GM12865 (cell line): ENCODE results near the gene EIPR1.
"Not testable (repeated sequence)": the region's sequence is repeated elsewhere in the genome, so short reads cannot be mapped to it uniquely, and the experiment has no call there.

Experiments
- DNase-seq: peaks from one replicate; pipeline ENCODE4 v3.0.0; 2010; ENCODE audit warnings: low read depth
- H3K4me3 ChIP-seq: 2 replicates; pipeline ENCODE4 v1.5.1; 2011; ENCODE audit warnings: mild to moderate bottlenecking, low read depth, low read length, control low read depth
- TF ChIP-seq, protein P1 (sequence below): IDR thresholded peaks from 2 replicates; pipeline ENCODE4 v1.5.1; 2011; ENCODE audit warnings: low read length, control low read depth, low read depth, inconsistent platforms; ENCODE audit not compliant: insufficient read depth; ENCODE audit errors: missing control alignments

EIPR1 gene

DNA sequence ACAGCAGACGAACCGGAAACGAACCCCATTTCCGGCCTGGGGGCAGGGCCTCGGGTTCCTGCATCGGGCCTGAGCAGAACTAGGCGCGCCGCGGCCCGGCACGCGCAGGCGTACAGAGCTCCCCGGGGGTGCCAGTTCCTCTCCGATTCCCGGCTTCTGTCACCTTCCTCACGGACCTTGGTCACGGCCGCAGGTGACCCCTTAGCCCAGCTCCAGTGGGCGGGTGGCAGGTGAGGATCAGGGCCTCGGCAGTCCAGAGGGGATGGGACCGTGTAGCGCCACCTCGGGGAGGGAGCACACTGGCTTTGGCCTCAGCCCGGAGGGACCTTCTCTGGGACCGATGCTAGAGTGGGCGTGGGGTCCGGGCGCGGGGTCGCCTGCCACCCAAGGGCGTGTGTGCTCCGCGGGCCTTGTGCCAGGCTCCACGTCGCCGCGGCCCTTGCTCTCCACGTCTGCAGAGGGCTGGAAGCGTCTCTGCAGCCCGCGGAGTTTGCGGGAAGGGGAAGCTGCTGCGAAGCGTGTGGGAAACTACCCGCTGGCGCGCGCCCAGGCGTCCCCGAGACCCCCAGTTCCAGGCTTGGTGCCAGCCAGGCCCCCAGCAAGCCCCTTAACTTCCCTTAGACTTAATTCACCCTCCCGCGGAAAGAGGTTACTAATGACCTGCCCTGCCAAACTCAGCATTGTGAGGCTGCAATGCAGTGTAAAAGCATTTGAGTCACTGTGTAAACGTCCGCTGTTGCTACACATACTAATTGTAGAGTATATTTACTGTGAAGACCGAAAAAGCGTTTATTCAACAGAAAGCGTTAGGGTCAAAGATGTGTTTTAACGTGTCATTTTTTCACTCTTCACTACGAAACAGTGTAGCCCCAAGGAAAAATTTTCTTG, 2.3 kb upstream of the EIPR1 start, which contains the start of gene TRAPPC12:
TSS of gene TRAPPC12 (plus strand) at position 48 of the 888 bp plus-strand sequence. CDS start 7,930 bp downstream, outside the sequence.
- DNase-seq, result peak; percentile 96
- H3K4me3 ChIP-seq, result peak within 1 kb of the TSS; percentile 92
- TF ChIP-seq, protein P1, sequence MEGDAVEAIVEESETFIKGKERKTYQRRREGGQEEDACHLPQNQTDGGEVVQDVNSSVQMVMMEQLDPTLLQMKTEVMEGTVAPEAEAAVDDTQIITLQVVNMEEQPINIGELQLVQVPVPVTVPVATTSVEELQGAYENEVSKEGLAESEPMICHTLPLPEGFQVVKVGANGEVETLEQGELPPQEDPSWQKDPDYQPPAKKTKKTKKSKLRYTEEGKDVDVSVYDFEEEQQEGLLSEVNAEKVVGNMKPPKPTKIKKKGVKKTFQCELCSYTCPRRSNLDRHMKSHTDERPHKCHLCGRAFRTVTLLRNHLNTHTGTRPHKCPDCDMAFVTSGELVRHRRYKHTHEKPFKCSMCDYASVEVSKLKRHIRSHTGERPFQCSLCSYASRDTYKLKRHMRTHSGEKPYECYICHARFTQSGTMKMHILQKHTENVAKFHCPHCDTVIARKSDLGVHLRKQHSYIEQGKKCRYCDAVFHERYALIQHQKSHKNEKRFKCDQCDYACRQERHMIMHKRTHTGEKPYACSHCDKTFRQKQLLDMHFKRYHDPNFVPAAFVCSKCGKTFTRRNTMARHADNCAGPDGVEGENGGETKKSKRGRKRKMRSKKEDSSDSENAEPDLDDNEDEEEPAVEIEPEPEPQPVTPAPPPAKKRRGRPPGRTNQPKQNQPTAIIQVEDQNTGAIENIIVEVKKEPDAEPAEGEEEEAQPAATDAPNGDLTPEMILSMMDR, result peak; percentile 65

DNA sequence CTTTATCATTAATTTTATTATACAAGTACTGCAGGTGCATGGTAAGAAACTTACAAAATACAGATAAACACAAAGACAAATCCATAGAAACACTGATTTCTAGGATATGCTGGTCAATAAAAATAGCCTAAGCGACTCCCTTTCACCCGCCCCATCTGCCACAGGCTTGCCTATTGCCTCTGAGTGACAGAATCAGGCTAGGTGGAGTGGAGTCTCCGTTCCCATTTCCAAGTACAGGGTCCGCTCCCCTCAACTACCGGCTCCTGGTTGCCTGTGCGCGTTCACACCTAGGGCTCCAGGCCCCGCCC, 1.7 kb upstream of the EIPR1 start:
- TF ChIP-seq, protein P1, result no peak
- peak overlapping the region; percentile 77 for H3K4me3 ChIP-seq

DNA sequence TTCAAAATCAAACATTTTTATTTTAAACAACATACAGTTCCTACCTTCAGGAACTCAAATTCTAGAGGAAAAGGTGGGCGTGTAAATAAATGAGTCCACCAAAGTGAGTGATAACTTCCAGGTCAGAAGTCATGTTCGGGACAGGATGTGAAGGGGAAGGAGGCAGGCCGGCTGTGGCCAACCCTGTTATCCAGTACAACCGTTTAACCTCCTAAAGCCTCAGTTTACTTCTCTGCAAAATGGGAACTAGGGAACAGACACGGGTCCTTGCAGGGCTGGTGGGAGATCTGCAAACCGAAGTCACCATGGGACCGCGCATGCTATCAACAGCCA, 373 bp downstream of the EIPR1 start:
- TF ChIP-seq, protein P1, result no peak
- H3K4me3 ChIP-seq, result peak overlapping the region; percentile 92
- peak; percentile 66 for DNase-seq

More for the DNA sequence above, 1.7 kb upstream of the EIPR1 start:
- no peak for DNase-seq

DNA sequence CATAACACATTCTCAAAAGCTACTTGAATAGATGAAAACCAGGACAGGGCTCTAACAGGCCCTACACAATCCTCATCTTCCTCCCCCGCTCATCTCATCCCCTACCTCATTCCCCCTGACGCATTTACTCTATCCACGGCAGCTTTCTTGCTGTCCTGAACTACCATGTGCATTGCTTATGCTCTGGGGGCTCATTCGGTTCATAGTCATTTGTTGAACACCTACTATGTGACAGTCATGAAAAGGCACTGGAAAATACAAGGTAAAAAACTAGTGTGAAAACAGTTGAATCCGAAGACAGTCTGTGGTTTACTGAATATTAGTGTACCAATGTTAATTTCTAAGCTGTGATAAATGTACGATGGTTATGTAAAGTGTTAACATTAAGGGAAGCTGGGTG, 797 bp downstream of the EIPR1 start:
- TF ChIP-seq, protein P1, result no peak

DNA sequence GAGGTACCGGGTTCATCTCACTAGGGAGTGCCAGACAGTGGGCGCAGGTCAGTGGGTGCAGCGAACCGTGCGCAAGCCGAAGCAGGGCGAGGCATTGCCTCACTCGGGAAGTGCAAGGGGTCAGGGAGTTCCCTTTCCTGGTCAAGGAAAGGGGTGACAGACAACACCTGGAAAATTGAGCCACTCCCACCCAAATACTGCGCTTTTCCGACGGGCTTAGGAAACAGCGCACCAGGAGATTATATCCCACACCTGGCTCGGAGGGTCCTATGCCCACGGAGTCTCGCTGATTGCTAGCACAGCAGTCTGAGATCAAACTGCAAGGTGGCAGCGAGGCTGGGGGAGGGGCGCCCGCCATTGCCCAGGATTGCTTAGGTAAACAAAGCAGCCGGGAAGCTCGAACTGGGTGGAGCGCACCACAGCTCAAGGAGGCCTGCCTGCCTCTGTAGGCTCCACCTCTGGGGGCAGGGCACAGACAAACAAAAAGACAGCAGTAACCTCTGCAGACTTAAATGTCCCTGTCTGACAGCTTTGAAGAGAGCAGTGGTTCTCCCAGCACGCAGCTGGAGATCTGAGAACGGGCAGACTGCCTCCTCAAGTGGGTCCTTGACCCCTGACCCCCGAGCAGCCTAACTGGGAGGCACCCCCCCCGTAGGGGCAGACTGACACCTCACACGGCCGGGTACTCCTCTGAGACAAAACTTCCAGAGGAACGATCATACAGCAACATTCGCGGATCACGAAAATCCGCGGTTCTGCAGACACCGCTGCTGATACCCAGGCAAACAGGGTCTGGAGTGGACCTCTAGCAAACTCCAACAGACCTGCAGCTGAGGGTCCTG, 8.1 kb downstream of the EIPR1 start:
- H3K4me3 ChIP-seq, DNase-seq: not testable (repeated sequence)

More for the DNA sequence above, 797 bp downstream of the EIPR1 start:
- peak overlapping the region; percentile 92 for H3K4me3 ChIP-seq
- DNase-seq, result no peak

DNA sequence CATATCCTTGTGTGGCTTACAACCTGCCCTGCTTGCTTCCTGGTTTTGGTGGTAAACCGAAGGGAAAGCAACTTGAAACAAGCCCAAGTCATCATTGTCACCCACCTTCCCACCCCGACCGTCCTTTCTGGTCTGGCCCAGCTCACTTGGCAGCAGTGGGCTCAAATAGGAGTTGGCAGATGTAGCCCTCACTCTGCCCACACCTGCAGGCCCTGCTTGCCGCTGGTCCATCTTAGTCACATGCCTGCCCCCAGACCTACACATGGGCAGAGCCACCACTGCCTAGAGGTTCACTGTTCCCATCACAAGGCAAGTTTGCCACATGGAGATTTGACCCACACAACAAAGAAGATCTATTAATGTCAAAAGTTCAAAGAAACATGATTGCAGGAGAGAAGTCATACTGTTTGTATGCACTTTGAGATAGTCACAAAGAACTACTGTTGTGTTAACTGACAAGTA, 9.3 kb downstream of the EIPR1 start:
- DNase-seq, result no peak
- TF ChIP-seq, protein P1, result no peak
- no peak overlapping the region for H3K4me3 ChIP-seq

DNA sequence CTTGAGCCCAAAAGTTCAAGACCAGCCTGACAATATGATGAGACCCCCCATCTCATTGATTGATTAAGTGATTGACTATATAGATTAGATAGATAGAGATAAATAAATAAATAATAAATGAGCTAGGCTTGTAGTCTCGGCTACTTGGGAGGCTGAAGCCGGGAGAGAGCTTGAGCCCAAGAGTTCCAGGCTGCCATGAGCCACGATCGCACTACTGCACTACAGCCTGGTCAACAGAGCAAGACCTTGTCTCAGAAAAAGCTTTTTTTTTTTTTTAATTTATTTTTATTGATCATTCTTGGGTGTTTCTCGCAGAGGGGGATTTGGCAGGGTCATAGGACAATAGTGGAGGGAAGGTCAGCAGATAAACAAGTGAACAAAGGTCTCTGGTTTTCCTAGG, 12.4 kb downstream of the EIPR1 start:
- DNase-seq, result no peak
- TF ChIP-seq, protein P1, result no peak
- no peak overlapping the region for H3K4me3 ChIP-seq
